Activated CD8-positive, alpha-beta T cell treated with anti-CD3 and anti-CD28 coated beads for 36 hours (primary cell): Measurements from ENCODE around the gene KLK14. TPM values are rescaled to one million over a fixed set of nuclear protein-coding genes. Genes with fewer than 3 reads are reported as not detected.

Experiments
- ATAC-seq: fragments of 200-7000 bp; cut with Tn5 transposase; one replicate; pipeline ENCODE4 v1.10.0; 2021; ENCODE audit warnings: mild to moderate bottlenecking, moderate library complexity
- CTCF ChIA-PET: fragments of 350-600 bp; sonication (Branson Sonifier 250); formaldehyde crosslinking; loops from one replicate; lab custom pipeline; 2021; ENCODE audit warnings: antibody characterized with exemption; lab: Charles Lee
- POLR2A ChIA-PET: fragments of 350-600 bp; sonication (Branson Sonifier 250); formaldehyde crosslinking; loops from one replicate; lab custom pipeline; 2021; ENCODE audit warnings: antibody characterized with exemption; lab: Charles Lee
- DNase-seq: peaks from one replicate; pipeline ENCODE4 v3.0.0-alpha.2; 2020
- H3K27ac Mint-ChIP-seq: one replicate; pipeline ENCODE4 v1.8.0; 2021; ENCODE audit warnings: mild to moderate bottlenecking, mixed read lengths
- H3K27me3 Mint-ChIP-seq: one replicate; pipeline ENCODE4 v1.8.0; 2021; ENCODE audit warnings: mixed read lengths
- H3K36me3 Mint-ChIP-seq: one replicate; pipeline ENCODE4 v1.8.0; 2021; ENCODE audit warnings: low read depth, mixed read lengths
- H3K4me1 Mint-ChIP-seq: one replicate; pipeline ENCODE4 v1.8.0; 2021; ENCODE audit warnings: low read depth, mixed read lengths
- H3K4me3 Mint-ChIP-seq: one replicate; pipeline ENCODE4 v1.8.0; 2021; ENCODE audit warnings: mild to moderate bottlenecking, moderate library complexity, mixed read lengths
- H3K9me3 Mint-ChIP-seq: one replicate; pipeline ENCODE4 v1.8.0; 2021; ENCODE audit warnings: mixed read lengths
- intact Hi-C: fragments of 100-400 bp; cut with micrococcal nuclease; formaldehyde crosslinking; loops from one replicate; pipeline ENCODE4 v1.10.0; 2022
- total RNA-seq, 2 experiments: library from RNA; stranded (reverse); gene quantifications; one replicate each; pipeline ENCODE4 v1.2.3, GENCODE V29; 2021
- TF ChIP-seq, protein P1 (sequence below): fragments of 200-600 bp; IDR thresholded peaks from one replicate; pipeline ENCODE4 v1.8.0; 2022; ENCODE audit warnings: antibody characterized with exemption, mild to moderate bottlenecking

Gene KLK14, protein sequence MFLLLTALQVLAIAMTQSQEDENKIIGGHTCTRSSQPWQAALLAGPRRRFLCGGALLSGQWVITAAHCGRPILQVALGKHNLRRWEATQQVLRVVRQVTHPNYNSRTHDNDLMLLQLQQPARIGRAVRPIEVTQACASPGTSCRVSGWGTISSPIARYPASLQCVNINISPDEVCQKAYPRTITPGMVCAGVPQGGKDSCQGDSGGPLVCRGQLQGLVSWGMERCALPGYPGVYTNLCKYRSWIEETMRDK
- under 1 TPM; 0.32 to 0.43 TPM for total RNA-seq

DNA sequence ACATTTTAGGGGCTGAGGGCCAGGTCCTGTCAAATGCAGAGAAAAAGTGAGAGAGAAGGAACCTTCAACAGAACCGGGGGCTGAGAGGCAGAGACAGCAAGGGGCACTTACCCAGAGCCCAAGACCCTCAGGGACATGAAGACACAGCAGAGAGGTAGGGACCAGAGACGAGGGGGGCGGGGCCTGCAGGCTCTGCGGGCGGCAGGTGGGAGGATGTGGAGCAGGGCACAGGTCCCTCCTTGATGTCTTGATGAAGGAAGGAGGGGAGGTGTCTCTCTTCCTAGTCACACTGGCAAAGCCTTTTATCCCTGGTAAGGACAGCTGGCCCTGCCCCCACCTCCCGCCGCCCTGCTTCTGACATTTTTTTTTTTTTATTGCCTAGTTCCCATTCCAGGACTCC, at the start of gene KLK14:
Gene KLK14 (minus strand): TSS at position 277 of the 400 bp plus-strand sequence. CDS start 273 bp downstream, at position 4.
- Mint-ChIP-seq H3K4me1 (no peaks in the 10 kb centered on the region), H3K27me3 (peaks cover 5% of the 10 kb centered on the region), H3K9me3 (no peaks in the 10 kb centered on the region), H3K4me3 (no peak within 1 kb of the TSS), H3K27ac (no peak within 1 kb of the TSS), H3K36me3 (no peaks in the 10 kb centered on the region)
- TF ChIP-seq, protein P1, sequence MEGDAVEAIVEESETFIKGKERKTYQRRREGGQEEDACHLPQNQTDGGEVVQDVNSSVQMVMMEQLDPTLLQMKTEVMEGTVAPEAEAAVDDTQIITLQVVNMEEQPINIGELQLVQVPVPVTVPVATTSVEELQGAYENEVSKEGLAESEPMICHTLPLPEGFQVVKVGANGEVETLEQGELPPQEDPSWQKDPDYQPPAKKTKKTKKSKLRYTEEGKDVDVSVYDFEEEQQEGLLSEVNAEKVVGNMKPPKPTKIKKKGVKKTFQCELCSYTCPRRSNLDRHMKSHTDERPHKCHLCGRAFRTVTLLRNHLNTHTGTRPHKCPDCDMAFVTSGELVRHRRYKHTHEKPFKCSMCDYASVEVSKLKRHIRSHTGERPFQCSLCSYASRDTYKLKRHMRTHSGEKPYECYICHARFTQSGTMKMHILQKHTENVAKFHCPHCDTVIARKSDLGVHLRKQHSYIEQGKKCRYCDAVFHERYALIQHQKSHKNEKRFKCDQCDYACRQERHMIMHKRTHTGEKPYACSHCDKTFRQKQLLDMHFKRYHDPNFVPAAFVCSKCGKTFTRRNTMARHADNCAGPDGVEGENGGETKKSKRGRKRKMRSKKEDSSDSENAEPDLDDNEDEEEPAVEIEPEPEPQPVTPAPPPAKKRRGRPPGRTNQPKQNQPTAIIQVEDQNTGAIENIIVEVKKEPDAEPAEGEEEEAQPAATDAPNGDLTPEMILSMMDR, result no peak
- DNase-seq, result no peak
- intact Hi-C loops, result no loop called here
- no peak for ATAC-seq
- ChIA-PET POLR2A (no interaction called here), CTCF (no interaction called here)

DNA sequence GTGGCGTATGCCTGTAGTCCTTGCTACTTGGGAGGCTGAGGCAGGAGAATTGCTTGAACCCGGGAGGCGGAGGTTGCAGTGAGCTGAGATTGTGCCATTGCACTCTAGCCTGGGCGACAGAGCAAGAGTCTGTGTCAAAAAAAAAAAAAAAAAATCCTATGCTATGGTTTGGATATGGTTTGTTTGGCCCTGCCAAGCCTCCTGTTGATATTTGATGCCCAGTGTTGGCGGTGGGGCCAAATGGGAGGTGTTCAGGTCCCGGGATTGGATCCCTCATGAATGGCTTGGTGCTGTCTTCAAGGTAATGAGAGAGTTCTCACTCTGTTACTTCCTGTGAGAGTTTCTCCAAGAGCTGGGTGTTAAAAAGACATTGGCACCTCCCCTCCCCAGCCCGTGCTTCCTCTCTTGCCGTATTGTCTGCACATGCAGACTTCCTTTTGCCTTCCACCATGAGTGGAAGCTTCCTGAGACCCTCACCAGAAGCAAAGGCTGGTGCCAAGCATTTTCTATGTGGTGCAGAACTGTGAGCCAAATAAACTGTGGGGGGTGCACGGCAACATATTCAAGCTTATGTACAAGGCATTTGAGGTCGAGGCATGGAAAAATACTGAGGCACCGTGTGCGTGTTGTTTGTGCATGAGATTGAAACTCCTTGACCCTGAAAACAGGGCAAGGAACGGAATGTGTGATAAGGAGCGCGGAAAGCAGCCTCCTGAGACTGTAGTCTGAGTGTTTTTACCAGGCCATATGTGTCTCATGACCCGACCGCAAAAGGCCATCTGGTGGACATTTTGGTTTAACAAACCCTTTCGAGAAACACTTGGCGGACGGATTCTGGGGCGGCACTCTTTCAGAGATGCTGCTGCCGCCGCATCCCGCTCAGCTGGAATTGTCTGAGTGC, 49.3 kb upstream of the KLK14 start:
- peak; percentile 60 for DNase-seq
- ChIA-PET CTCF (interaction anchor here (1.2 to 1.4 kb wide), 3 partner anchors 15 to 31 kb away, joined by 3 to 4 read pairs (median 4); no protein-coding TSS in a partner anchor), POLR2A (interaction anchor here (0.8 kb wide), 1 partner anchor 19 kb away, joined by 5 read pairs; no protein-coding TSS in a partner anchor)
- peaks cover 57% of the 10 kb centered on the region for H3K4me1 Mint-ChIP-seq
- ATAC-seq, result peak; percentile 63
- H3K4me3 Mint-ChIP-seq, result peak overlapping the region; percentile 49
- TF ChIP-seq, protein P1, result no peak
- H3K27ac Mint-ChIP-seq, result peak overlapping the region; percentile 84
- peaks cover 5% of the 10 kb centered on the region for H3K36me3 Mint-ChIP-seq
- intact Hi-C loops, result no loop called here
- H3K27me3 Mint-ChIP-seq, result no peaks in the 10 kb centered on the region
- peaks cover 4% of the 10 kb centered on the region for H3K9me3 Mint-ChIP-seq

DNA sequence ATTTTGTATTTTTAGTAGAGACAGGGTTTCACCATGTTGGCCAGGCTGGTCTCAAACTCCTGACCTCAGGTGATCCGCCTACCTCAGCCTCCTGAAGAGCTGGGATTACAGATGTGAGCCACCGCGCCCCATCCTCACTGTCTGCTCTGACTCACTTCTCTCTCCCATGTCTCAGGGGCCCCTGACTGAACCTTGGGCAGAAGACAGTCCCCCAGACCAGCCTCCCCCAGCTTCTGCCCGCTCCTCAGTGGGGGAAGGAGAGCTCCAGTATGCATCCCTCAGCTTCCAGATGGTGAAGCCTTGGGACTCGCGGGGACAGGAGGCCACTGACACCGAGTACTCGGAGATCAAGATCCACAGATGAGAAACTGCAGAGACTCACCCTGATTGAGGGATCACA, 47.0 kb upstream of the KLK14 start:
- intact Hi-C loops, result no loop called here
- Mint-ChIP-seq H3K36me3 (no peaks in the 10 kb centered on the region), H3K27ac (no peak overlapping the region), H3K9me3 (no peaks in the 10 kb centered on the region), H3K4me1 (peaks cover 62% of the 10 kb centered on the region), H3K4me3 (no peak overlapping the region), H3K27me3 (no peaks in the 10 kb centered on the region)
- TF ChIP-seq, protein P1, result no peak
- no peak for ATAC-seq
- DNase-seq, result no peak
- ChIA-PET CTCF (interaction anchor here (1.1 to 1.5 kb wide), 3 partner anchors 29 to 208 kb away, joined by 3 read pairs; no protein-coding TSS in a partner anchor), POLR2A (no interaction called here)

DNA sequence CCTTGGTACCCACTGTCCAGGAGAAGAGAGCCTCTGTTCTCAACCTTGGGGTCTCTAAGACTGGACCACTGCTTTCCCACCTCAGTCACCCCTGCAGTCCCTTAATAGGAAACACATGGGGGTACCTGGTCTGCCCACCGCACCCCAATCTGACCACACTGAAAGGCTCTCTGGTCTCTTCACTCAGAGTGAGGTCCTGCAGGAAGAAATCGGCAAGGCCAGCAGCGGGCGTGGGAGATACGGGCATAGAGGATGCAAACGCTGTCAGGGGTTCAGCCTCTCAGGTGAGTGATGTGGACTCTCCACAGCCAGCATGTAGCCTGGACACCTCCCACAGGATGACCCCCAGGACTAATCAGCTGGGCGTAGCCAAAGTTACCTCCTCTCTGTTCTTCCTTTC, 45.5 kb upstream of the KLK14 start:
- peaks cover 76% of the 10 kb centered on the region for H3K4me1 Mint-ChIP-seq
- no peak for ATAC-seq

More for the DNA sequence above, 45.5 kb upstream of the KLK14 start:
- intact Hi-C loops, result no loop called here
- TF ChIP-seq, protein P1, result no peak
- POLR2A ChIA-PET, result interaction anchor here (1.1 kb wide), 1 partner anchor 13 kb away, joined by 4 read pairs; no protein-coding TSS in a partner anchor
- Mint-ChIP-seq H3K27me3 (no peaks in the 10 kb centered on the region), H3K9me3 (no peaks in the 10 kb centered on the region), H3K36me3 (peaks cover 2% of the 10 kb centered on the region), H3K4me3 (no peak overlapping the region), H3K27ac (no peak overlapping the region)
- no peak for DNase-seq
- CTCF ChIA-PET, result interaction anchor here (0.9 to 1.9 kb wide), 5 partner anchors 8 to 107 kb away, joined by 3 to 9 read pairs (median 4); no protein-coding TSS in a partner anchor
